ENCODE results near the gene GNG3. TPM values are rescaled to one million over a fixed set of nuclear protein-coding genes. Genes with fewer than 3 reads are reported as not detected.
A peak's percentile ranks its signal among the peaks of the same experiment; 100 is the strongest.

GNG3 gene
- polyA plus RNA-seq, 2 donors: 0.04 to 0.24 TPM

DNA sequence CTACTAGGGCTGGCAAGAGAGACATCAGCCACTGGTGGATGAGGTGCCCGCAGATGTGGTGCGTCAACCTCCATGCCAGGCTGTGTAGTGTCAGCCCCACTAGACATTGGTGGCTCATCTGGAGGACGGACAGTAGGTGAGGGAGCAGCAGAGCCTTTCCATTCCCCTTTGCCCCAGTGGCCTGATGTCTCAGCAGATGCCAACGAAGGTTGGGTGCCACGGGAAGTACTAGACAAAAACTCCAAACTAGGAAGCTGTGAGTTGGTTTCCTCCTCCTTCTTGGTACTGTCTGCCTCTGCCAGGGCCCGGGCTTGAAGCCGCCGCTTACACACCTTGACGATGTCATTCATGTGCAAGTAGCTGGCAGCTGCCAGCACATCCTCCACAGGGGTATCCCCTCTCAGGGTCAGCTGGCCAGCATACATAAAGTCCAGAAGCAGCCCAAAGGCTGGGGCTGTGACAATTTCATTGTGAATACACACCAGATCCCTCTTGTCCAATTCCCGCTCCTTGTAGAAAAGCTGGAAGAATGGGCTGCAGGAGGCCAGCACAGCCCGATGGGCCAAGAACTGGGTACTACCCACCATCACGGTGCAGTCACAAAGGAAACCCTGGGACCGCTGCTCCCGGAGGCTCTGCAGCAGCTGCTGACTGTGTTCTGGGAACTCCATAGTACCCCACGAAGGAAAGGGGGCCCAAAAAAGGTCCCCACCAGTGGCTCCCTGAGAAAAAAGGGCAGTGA lies 45.7 kb downstream of the GNG3 start:
- Histone ChIP-seq H3K4me3 (ENCODE audit: low read depth in 1 of 2, low read length in 2 of 2) (peak overlapping the region; percentile 41 to 84), H3K9me3 (ENCODE audit: control insufficient read depth in 2 of 2, insufficient read depth in 1 of 2, low read depth in 1 of 2, low read length in 1 of 2) (no peaks in the 10 kb centered on the region), H3K36me3 (ENCODE audit: control insufficient read depth in 2 of 2, insufficient read depth in 2 of 2, low read length in 1 of 2) (peaks cover 0 to 6% of the 10 kb centered on the region in 2 donors), H3K4me1 (ENCODE audit: control insufficient read depth in 2 of 2, insufficient read depth in 2 of 2, low read length in 1 of 2) (peaks cover 7 to 10% of the 10 kb centered on the region in 2 donors), H3K27ac (ENCODE audit: low read depth in 2 of 2, low read length in 1 of 2) (peak overlapping the region; percentile 88 to 100), H3K27me3 (ENCODE audit: control insufficient read depth in 1 of 2, insufficient read depth in 2 of 2, low read length in 2 of 2) (no peaks in the 10 kb centered on the region)
- WGBS, 2 donors: 74 to 80% methylated on average over 15 of the region's 15 CpGs

DNA sequence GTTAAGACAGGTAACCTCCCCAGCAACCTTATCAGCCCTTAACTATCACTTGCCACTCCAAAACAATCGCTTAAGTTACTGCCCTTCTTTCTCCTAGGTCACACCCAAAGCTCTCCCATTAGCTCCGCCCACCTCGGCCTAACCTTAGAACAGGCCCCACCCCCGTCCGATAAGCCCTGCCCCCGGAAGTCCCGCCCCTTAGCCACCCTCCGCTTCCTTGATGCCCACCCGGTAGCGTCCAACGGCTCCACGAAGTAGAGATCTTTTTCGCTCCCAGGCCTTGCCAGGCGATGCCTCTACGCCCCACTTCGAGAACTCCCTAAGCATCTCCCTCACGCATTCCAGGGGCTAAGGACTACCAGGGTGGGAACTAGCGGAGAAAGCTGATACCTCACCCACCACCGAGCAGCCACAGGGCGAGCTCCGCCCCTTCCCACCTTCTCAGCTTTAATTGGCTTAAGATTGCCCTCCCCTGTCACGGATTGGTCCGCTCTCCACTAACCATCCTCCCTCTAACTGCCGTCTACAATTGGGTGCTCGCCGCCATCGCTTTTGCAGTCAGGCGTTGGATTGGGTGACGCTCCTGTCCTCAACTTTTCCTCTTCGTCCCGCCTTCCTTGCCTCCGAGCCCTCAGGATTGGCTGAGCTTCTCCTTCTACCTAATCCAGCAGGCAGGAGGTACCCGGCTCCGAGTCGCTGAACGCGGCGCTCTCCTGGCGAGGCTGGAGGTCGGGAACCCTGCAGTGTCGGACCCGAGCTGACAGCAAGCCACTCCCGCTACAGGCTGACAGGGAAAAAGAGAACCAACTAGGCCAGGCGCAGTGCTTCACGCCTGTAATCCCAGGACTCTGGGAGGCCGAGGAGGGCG lies 46.5 kb downstream of the GNG3 start, which contains the start of gene ZBTB3:
Gene ZBTB3, minus strand, starts transcription at position 425 of the 868 bp plus-strand sequence. CDS start 496 bp downstream, outside the sequence.
- Histone ChIP-seq H3K4me1 (ENCODE audit: control insufficient read depth in 2 of 2, insufficient read depth in 2 of 2, low read length in 1 of 2) (peaks cover 7 to 10% of the 10 kb centered on the region in 2 donors), H3K36me3 (ENCODE audit: control insufficient read depth in 2 of 2, insufficient read depth in 2 of 2, low read length in 1 of 2) (peaks cover 0 to 6% of the 10 kb centered on the region in 2 donors), H3K4me3 (ENCODE audit: low read depth in 1 of 2, low read length in 2 of 2) (peak within 1 kb of the TSS; percentile 71 to 84), H3K9me3 (ENCODE audit: control insufficient read depth in 2 of 2, insufficient read depth in 1 of 2, low read depth in 1 of 2, low read length in 1 of 2) (no peaks in the 10 kb centered on the region), H3K27me3 (ENCODE audit: control insufficient read depth in 1 of 2, insufficient read depth in 2 of 2, low read length in 2 of 2) (no peaks in the 10 kb centered on the region), H3K27ac (ENCODE audit: low read depth in 2 of 2, low read length in 1 of 2) (peak within 1 kb of the TSS; percentile 88 to 100)
- WGBS, 2 donors: 0 to 1% methylated on average over 47 of the region's 47 CpGs

DNA sequence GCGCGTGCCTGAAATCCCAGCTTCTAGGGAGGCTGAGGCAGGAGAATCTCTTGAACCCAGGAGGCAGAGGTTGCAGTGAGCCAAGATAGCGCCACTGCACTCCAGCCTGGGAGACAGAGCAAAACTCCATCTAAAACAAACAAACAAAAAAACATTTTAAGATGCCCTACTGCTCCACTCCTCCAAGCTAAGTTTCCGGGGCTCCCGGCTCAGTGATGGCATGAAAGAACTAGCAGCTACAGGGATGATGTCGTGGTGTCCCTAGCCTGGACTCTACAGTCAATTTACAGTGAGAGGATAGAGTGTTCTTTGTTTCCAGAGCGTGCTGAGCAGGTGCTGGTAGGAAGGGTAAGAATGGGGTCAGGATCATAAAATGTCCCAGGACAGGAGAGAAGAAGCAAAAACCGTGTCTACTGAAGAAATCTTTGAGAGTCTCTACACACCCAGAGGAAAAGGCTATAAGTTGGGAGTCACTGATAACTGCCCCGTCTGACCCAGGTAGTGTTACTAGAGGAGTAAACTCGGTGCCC lies 47.7 kb downstream of the GNG3 start:
- WGBS, 2 donors: 75 to 84% methylated on average over 10 of the region's 10 CpGs
- Histone ChIP-seq H3K27me3 (ENCODE audit: control insufficient read depth in 1 of 2, insufficient read depth in 2 of 2, low read length in 2 of 2) (no peaks in the 10 kb centered on the region), H3K27ac (ENCODE audit: low read depth in 2 of 2, low read length in 1 of 2) (no peak overlapping the region), H3K4me3 (ENCODE audit: low read depth in 1 of 2, low read length in 2 of 2) (no peak overlapping the region), H3K9me3 (ENCODE audit: control insufficient read depth in 2 of 2, insufficient read depth in 1 of 2, low read depth in 1 of 2, low read length in 1 of 2) (no peaks in the 10 kb centered on the region), H3K36me3 (ENCODE audit: control insufficient read depth in 2 of 2, insufficient read depth in 2 of 2, low read length in 1 of 2) (peaks cover 0 to 6% of the 10 kb centered on the region in 2 donors), H3K4me1 (ENCODE audit: control insufficient read depth in 2 of 2, insufficient read depth in 2 of 2, low read length in 1 of 2) (peaks cover 7 to 10% of the 10 kb centered on the region in 2 donors)

DNA sequence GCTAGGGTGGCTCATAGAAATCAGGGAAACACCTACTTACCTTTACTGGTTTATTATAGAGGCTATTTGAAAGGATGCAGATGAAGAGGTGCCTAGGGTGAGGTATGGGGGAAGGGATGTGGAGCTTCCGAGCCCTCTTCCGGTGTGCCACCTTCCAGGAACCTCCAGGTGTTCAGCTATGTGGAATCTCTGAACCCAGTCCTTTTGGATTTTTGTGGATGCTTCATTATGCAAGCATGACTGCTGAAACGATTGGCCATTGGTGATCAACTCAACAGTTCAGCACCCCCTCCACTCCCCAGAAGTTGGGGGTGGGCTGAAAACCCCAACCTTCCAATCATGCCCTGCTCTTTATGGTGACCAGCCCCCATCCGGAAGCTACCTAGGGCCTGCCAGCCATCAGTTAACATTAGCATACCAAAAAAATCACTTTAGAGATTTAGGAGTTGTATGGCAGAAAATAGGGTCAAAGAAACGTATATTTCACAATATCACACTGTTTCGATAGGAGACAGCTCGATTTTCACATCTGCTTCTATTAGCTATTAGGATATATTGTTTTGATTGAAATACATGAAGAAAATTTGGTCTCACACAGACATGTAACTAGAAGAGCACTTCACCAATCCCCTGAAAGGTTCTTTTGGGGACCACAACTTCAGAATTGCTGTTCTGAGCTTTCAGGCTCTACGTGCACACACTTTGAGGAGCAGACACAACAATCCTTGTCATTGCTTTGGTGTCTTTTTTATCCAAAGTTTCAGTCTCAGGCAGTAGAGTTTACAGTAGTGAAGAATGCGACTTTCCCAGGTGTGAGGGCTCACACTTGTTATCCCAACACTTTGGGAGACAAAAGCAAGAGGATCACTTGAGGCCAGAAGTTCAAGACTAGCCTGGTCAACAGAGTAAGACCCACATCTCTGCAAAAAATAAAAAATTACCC lies 50.6 kb downstream of the GNG3 start:
- Histone ChIP-seq H3K27me3 (ENCODE audit: control insufficient read depth in 1 of 2, insufficient read depth in 2 of 2, low read length in 2 of 2) (no peaks in the 10 kb centered on the region), H3K4me3 (ENCODE audit: low read depth in 1 of 2, low read length in 2 of 2) (no peak overlapping the region), H3K27ac (ENCODE audit: low read depth in 2 of 2, low read length in 1 of 2) (no peak overlapping the region), H3K36me3 (ENCODE audit: control insufficient read depth in 2 of 2, insufficient read depth in 2 of 2, low read length in 1 of 2) (no peaks in the 10 kb centered on the region), H3K9me3 (ENCODE audit: control insufficient read depth in 2 of 2, insufficient read depth in 1 of 2, low read depth in 1 of 2, low read length in 1 of 2) (no peaks in the 10 kb centered on the region), H3K4me1 (ENCODE audit: control insufficient read depth in 2 of 2, insufficient read depth in 2 of 2, low read length in 1 of 2) (peaks cover 6 to 7% of the 10 kb centered on the region in 2 donors)
- WGBS, 2 donors: 65 to 68% methylated on average over 9 of the region's 9 CpGs

Other genes starting within 250 kb of the GNG3 start
- 100 to 1,000 TPM; 168 to 195 TPM for gene AHNAK, start 160.9 kb upstream of the GNG3 start, polyA plus RNA-seq
- gene EEF1G, start 133.8 kb upstream of the GNG3 start, polyA plus RNA-seq: 1,000 to 10,000 TPM in 1 of 2 donors, 100 to 1,000 TPM in 1; 884 to 1,495 TPM
- gene TUT1, start 116.2 kb upstream of the GNG3 start, polyA plus RNA-seq: 10 to 100 TPM in 1 of 2 donors, 1 to 10 TPM in 1; 9.0 to 15.2 TPM
- 10 to 100 TPM; 76.2 to 90.4 TPM for gene MTA2, start 105.8 kb upstream of the GNG3 start, polyA plus RNA-seq
- 100 to 1,000 TPM in 1 of 2 donors, 10 to 100 TPM in 1; 79.0 to 107 TPM for gene EML3, start 94.9 kb upstream of the GNG3 start, polyA plus RNA-seq
- gene ROM1, start 94.4 kb upstream of the GNG3 start, polyA plus RNA-seq: 10 to 100 TPM in 1 of 2 donors, 1 to 10 TPM in 1; 7.4 to 10.5 TPM
- 10 to 100 TPM; 14.9 to 25.4 TPM for gene B3GAT3, start 85.7 kb upstream of the GNG3 start, polyA plus RNA-seq
- gene GANAB, start 61.1 kb upstream of the GNG3 start, polyA plus RNA-seq: 10 to 100 TPM; 59.8 to 71.6 TPM
- 10 to 100 TPM in 1 of 2 donors, 1 to 10 TPM in 1; 4.8 to 10.1 TPM for gene INTS5, start 54.4 kb upstream of the GNG3 start, polyA plus RNA-seq
- 10 to 100 TPM; 71.9 to 96.9 TPM for gene C11orf98, start 42.5 kb upstream of the GNG3 start, polyA plus RNA-seq
- gene CSKMT, start 42.4 kb upstream of the GNG3 start, polyA plus RNA-seq: 10 to 100 TPM; 15.4 to 32.2 TPM
- gene UQCC3, start 36.0 kb upstream of the GNG3 start, polyA plus RNA-seq: 10 to 100 TPM; 16.5 to 23.2 TPM
- 1 to 10 TPM; 2.7 to 5.2 TPM for gene LBHD1, start 35.4 kb upstream of the GNG3 start, polyA plus RNA-seq
- gene UBXN1, start 28.6 kb upstream of the GNG3 start, polyA plus RNA-seq: 100 to 1,000 TPM; 109 to 127 TPM
- 1 to 10 TPM; 1.4 to 2.4 TPM for gene LRRN4CL, start 18.1 kb upstream of the GNG3 start, polyA plus RNA-seq
- gene BSCL2, start 252 bp upstream of the GNG3 start, polyA plus RNA-seq: 10 to 100 TPM; 33.9 to 58.9 TPM
- 10 to 100 TPM; 27.5 to 27.9 TPM for gene HNRNPUL2, start 19.8 kb downstream of the GNG3 start, polyA plus RNA-seq
- gene TTC9C, start 20.8 kb downstream of the GNG3 start, polyA plus RNA-seq: 10 to 100 TPM; 13.3 to 31.1 TPM
- gene ZBTB3, start 46.5 kb downstream of the GNG3 start, polyA plus RNA-seq: 1 to 10 TPM; 1.9 to 4.0 TPM
- 10 to 100 TPM; 43.2 to 94.0 TPM for gene POLR2G, start 53.9 kb downstream of the GNG3 start, polyA plus RNA-seq
- 10 to 100 TPM; 17.0 to 21.6 TPM for gene TAF6L, start 63.7 kb downstream of the GNG3 start, polyA plus RNA-seq
- 10 to 100 TPM; 30.5 to 41.2 TPM for gene TMEM179B, start 79.7 kb downstream of the GNG3 start, polyA plus RNA-seq
- 10 to 100 TPM; 13.8 to 19.7 TPM for gene TMEM223, start 84.3 kb downstream of the GNG3 start, polyA plus RNA-seq
- gene NXF1, start 97.8 kb downstream of the GNG3 start, polyA plus RNA-seq: 10 to 100 TPM; 77.9 to 84.7 TPM
- gene STX5, start 124.4 kb downstream of the GNG3 start, polyA plus RNA-seq: 10 to 100 TPM; 14.5 to 25.2 TPM
- not detected for gene TEX54, start 125.2 kb downstream of the GNG3 start, polyA plus RNA-seq
- gene WDR74, start 131.9 kb downstream of the GNG3 start, polyA plus RNA-seq: 10 to 100 TPM; 44.0 to 44.6 TPM
- 100 to 1,000 TPM in 1 of 2 donors, 10 to 100 TPM in 1; 90.5 to 146 TPM for gene SLC3A2, start 173.2 kb downstream of the GNG3 start, polyA plus RNA-seq
- gene CHRM1, start 213.7 kb downstream of the GNG3 start, polyA plus RNA-seq: under 1 TPM in 1 of 2 donors, not detected in 1; 0.01 TPM

Data from esophagus (tissue), 2 donors.